NCI-H2081 treated with DMSO at 0.1 percent for 48 hours (cell line): ENCODE data around the gene SYP.
"Not testable (repeated sequence)": the region's sequence is repeated elsewhere in the genome, so short reads cannot be mapped to it uniquely, and the experiment has no call there.

Experiments
- DNase-seq: peaks from one replicate; lab custom pipeline; 2025; lab: John Stamatoyannopoulos, UW

The SYP gene

GRCh38 chrX:49166914-49167739 is 32.9 kb downstream of the SYP start:
- DNase-seq: no peak

- DNase-seq: no peak
Observed at GRCh38 chrX:49165901-49166881, 33.8 kb downstream of the SYP start.

DNA sequence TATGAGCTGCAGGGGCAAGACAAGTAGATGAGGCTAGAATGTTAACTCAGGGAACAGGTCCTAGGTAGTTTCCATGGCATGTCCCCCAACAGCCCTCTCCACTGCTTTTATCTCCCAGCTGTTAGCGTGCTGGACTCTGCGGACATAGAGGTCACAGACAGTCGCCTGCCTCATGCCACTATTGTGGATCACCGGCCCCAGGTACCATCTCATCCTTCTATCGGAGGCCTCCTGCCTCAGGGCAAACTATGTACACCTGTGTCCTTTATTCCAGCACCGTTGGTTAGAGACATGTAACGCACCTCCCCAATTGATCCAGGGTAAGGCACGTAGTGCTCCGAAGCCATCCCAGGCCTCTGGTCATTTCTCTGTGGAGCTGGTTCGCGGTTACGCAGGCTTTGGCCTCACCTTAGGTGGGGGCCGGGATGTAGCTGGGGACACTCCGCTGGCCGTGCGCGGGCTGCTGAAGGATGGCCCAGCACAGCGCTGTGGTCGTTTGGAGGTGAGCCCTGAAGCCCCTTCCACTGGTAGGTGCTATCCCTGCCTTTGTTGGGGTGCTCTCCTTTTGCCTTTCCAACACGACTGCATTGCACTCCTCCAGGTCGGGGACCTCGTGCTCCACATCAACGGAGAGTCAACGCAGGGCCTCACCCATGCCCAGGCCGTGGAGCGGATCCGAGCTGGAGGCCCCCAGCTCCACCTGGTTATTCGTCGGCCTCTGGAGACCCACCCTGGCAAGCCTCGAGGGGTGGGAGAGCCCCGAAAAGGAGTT is 35.2 kb downstream of the SYP start:
- DNase-seq: no peak

DNA sequence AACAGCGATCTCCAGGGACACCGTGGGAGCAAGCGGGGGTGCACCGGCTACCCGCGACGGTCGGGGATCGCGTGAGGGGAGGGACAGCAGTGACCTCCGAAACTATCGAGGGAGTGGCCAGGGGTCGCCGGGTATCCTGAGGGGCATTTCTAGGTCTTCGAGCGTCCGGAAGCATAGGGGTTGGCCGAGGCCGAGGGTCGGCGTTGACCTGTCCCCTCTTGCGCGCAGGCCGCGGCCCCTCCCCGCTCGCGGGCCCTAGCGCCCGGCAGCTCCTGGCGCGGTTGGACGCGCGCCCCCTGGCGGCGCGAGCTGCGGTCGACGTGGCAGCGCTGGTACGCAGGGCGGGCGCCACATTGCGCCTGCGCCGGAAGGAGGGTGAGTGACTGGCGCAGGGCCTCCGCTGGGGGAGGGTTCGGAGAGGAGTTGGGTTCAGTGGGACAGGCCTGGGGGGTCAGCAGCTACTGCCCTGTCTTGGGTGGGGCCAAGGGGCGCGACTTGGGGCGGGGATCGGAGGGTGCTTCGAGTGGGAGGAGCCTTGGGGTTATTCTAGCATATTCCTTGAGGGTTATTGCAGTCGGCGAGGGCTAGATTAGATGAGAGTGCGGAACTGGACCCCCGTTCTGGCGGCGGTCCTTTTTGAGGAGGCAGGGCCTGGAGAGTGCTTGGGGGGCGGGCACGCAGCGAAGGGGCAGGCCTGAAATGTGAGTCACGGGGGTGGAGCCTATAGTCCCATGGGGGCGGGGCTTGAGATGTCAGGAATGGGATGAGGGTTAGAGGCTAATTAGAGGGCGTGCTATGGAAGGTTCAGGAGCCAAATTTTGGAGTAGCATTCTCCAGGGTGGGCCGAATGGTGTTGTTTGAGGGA is 36.2 kb downstream of the SYP start:
- no peak for DNase-seq

GRCh38 chrX:49162620-49163019 is 37.4 kb downstream of the SYP start, which contains the start of gene MAGIX:
MAGIX (plus strand) TSS chrX:49162758; CDS start chrX:49162890, 132 bp downstream.
- no peak for DNase-seq

- DNase-seq: no peak
Observed at GRCh38 chrX:49161632-49162031, 38.4 kb downstream of the SYP start.

GRCh38 chrX:49160908-49161307 is 39.1 kb downstream of the SYP start:
- DNase-seq: no peak

GRCh38 chrX:49157194-49157593 is 42.8 kb downstream of the SYP start:
- no peak for DNase-seq

DNA sequence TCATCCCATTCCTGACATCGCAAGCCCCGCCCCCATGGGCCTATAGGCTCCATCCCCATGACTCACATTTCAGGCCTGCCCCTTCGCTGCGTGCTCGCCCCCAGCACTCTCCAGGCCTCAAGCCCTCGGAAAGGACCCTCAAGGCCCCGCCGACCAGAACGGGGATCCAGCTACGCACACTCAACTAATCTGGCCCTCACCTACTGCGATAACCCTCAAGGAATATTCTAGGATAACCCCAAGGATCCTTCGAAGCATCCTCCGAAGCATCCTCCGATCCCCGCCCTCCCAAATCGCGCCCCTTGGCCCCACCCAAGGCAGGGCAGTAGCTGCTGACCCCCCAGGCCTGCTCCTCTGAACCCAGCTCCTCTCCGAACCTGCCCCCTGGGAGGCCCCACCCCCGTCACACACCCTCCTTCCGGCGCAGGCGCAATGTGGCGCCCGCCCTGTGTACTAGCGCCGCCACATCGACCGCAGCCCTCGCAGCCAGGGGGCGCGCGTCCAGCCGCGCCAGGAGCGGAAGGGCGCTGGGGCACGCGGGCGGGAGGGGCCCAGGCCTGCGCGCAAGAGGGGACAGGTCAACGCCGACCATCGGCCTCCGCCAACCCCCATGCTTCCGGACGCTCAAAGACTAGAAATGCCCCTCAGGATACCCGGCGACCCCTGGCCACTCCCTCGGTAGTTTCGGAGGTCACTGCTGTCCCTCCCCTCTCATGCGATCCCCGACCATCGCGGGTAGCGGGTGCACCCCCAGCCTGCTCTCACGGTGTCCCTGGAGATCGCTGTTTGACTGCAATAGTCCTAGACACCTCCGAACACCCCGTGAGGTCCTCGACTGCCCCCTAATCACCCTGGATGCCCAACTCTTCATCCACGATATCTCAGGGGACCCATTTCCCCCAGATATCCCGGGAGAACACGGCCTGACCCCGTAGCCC is 43.8 kb downstream of the SYP start:
- peak; percentile 28 for DNase-seq

DNA sequence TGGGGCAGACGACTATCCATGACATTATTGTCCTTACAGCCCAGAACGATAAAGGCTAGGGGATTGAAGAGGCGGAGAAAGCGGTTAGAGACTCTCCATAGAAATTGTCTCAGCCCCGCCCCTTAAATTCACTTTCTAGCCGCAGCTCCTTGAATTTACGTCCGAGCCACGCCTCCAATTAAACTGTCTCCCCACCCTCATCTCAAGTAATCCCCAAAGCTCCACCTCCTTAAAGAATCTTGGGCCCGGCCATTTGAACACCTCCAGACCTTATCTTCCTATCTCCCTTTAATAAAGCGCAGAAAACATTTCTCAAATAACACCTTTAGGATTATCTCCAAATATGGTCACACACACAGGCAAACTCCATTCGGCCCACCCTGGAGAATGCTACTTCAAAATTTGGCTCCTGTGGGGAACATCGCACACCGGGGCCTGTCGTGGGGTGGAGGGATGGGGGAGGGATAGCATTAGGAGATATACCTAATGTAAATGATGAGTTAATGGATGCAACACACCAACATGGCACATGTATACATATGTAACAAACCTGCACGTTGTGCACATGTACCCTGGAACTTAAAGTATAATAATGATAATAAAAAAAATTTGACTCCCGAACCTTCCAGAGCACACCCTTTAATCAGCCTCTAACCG is 44.6 kb downstream of the SYP start:
- no peak for DNase-seq

DNA sequence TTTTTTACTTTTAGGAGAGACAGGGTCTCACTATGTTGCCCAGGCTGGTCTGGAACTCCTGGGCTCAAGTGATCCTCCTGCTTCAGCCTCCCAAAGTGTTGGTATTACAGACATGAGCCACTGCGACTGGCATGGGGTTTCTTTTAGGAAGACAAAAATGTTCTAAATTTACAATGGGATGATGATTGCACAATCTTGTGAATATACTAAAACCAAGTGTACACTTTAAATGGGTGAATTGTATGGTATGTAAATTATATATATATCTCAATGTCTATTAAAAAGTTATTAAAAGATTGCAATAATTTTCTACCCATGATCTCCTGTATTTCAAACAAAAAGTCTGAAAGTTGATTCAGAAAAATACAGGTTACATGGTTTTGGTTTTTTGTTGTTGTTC is 46.5 kb downstream of the SYP start:
- DNase-seq: no peak

- not testable (repeated sequence) for DNase-seq
Observed at GRCh38 chrX:49149291-49149690, 50.7 kb downstream of the SYP start.

DNA sequence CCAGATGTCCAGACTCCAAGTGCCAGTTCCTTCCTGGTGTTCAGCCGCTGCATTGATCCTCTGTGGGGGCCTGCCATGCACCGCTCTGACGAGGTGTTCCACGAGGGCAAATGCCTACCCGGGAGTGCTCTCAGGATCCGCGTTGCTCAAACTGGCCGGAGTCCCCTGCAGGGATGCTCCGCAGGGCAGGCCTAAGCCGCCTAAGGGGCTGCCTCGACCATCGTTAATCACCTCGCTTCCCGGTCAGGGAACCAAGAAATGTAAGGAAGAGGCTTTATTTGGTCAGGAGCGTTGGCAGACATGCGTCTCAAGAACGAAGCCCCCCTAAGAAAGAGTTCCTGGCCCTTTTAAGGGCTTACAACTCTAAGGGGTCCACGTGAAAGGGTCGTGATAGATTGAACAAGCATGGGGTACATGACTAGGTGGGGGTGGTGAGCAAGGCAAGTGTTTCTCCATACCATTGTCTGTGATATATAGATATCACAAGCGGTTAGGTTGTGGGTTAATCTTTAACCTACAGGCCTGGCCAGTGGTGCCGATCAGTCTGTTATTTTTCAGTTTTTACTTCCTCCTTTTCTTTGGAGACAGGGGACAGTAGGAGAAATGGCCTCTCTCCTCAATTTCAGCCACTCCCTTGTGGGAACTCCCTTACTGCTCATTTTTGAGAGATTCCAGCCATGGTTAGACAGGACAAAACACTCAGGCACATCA is 51.4 kb downstream of the SYP start:
- not testable (repeated sequence) for DNase-seq

DNA sequence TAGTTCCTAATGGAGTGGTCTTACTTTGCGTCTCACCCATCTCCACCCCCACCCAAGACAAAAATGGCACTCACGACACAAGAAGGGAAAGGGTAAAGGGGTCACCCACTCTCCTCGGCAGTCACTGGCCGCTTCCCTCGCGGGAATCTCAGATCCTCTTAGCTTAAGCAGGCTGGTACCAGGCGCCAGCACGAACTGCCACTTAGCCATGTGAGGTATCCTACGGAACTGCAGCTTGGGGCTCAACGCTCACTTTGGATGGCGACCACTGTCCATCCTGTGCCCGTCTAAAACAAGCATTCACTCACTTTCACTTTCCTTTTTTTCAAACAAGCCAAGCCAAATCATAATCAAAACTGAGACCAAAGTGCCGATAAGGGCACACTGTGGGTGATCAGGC is 52.1 kb downstream of the SYP start:
- DNase-seq: no peak

- no peak for DNase-seq
Observed at GRCh38 chrX:49147282-49147681, 52.7 kb downstream of the SYP start.

DNA sequence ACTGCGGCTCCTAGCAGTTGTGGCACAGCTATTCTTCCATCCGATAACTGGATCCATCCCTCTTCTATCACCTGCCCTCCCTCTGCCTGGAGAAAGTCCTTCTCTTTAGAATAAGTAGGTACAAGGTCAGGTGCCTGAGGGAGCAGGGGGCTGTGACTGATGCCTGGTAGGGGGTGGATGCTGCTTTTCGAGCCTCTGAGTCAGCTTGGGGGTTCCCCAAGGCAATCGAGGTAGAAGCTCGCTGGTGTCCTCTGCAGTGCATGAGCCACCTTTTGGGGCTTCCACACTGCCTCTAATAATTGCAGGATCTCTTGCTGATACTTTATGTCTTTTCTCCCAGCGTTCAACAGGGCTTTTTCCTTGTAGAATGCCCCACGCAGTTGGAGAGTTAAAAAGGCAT is 56.8 kb downstream of the SYP start:
- DNase-seq: not testable (repeated sequence)

GRCh38 chrX:49142264-49142663 is 57.7 kb downstream of the SYP start:
- not testable (repeated sequence) for DNase-seq

- no peak for DNase-seq
Observed at GRCh38 chrX:49139713-49140112, 60.3 kb downstream of the SYP start.
